CD4-positive, alpha-beta T cell treated with Interleukin-6 for 4 hours (primary cell): Measurements from ENCODE around the gene TRAPPC10.
A peak's percentile ranks its signal among the peaks of the same experiment; 100 is the strongest.

Source experiments
- DNase-seq: peaks from one replicate; pipeline ENCODE4 v3.0.0-alpha.2; 2020; ENCODE audit warnings: mixed read lengths

The TRAPPC10 gene

DNA sequence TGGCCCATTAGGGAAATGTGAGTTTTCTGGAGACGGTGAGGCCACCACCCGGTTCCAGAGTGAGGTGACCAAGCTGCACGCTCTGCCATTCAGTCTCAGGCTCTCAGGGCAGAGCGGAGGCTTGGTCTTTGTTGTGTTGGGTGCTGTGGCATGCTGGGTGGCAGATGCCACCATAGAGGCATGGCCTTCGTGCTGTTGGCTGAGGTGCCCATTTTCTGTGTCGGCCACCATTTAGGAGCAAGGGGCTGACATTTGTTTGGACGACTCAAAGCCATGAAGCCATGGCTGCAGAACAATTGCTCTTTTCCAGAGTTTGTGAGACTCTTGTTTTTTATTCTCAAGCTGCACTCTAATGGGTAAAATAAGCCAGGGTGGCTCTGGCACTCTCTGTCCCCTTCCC is 58.3 kb downstream of the TRAPPC10 start:
- DNase-seq: no peak

DNA sequence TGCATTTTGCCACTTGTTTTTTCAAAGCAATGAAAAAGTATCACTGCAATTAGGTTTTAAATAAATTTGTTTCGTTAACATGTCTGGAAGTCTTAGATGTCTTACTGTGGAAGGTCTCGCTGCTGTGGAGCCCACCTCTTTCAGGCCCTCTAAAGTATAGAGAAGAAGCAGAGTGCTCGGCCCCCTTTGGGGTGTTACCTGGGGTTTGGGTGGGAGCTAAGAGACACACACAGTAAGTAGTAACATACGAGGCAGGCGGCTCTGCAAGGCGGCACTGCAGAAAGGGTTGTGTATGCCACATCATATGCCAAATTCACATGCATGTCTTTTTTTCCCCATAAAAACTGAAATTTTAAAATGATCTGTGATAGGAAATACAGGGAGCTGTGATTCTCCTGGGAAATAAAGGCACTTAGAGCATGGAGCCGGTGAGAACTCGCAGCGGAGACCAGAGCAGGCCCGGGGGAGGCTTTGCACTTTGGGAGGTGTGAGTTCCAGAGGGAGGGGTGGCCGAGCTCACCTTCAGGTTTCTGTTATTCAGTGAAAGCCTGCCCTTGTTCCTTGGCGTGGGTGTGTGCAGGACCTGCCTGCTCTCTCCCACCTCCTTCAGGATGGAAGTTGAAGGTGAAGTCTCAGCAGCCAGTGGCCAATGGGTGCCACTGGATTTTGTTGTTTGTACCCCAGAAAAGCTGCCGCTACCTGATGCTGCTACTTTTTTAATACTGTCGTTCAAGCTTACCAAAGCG is 59.4 kb downstream of the TRAPPC10 start:
- DNase-seq: no peak

DNA sequence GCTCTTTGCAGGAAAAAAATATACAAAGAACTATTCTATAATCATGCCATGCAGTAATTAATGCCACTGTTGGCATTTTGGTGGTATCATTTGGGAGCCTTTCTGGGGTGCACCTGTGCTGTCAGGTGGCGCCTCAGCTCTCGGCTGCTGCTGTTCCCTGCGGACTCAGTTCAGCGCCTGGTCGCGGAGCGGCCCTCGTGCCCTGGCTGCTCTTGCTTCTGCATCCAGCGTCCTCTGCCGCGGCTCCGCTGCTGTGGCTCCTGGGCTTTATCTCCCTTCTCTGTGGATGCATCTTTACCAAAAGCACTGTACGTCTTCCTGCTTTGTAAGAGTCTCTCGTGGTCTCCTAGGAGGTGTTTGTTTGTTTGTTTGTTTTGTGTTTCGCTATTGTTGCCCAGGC is 60.0 kb downstream of the TRAPPC10 start:
- no peak for DNase-seq

DNA sequence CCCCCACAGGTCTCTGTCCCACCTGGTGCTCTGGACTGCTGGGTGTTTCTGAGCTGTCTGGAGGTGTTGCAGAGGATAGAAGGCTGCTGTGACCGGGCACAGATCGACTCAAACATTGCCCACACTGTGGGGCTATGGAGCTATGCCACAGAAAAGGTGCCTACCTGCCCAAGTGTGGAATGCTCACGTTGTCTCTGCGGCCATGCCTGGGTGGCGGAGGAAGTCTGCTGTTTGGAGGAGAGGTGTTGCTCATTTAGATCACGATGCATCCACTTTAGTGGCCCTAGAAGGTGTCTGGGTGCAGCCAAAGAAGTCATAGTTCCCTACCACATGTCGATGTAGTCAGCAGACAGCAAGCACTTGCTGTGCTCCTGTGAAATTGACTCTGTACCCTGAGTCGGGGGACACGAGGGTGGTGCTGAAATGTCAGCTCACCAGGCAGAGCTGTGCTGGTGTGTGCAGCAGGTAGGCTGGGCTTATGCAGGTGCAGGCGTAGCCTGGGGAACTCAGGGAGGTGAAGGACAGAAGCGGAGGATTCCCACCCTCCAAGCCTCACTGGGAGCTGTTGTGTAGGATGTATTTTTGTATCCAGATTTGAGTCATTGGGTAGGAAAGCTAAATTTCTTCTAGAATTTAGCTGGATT is 62.3 kb downstream of the TRAPPC10 start:
- DNase-seq: no peak

DNA sequence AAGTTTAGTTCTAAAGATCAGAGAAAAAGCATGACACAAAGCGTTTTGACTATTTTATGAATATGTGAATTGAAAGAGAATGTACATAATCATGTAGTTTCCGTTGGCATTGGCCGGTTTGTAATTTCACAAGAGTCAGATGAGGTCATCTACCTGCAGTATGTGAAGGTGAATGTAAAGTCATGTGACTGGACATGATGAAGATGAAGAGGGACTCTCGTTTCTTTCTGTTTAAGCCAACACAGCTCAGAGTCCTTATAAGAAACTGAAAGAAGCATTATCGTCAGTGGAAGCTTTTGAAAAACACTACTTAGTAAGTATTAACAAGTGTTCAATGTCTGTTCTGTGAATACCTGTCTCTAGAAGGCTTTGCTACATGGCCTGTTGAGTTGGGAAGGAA is 64.2 kb downstream of the TRAPPC10 start:
- no peak for DNase-seq

DNA sequence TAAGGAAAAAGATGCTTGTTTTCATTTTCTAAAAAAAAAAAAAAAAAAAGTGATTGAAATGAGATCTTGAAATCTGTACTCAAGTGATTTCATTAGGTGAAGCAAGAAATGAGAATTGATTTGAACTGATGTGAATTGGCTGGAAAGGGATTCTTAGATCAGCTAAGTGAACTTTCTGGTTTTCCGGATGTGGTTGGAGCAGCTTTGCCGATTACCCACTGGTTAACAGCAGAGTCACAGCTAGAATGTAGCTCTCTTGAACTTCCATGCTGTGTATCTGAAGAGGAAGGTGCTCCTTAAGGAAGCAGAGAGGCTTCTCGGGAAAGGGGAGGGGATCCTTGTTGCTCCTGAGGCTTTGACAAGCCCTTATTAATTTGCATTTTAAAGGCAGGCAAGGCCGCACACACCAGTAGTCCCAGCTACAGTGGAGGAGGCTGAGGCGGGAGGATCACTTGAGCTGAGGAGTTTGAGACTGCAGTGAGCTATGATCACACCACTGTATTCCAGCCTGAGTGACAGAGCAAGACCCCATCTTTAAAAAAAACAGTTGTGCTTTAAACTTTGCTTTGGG is 66.4 kb downstream of the TRAPPC10 start:
- no peak for DNase-seq

DNA sequence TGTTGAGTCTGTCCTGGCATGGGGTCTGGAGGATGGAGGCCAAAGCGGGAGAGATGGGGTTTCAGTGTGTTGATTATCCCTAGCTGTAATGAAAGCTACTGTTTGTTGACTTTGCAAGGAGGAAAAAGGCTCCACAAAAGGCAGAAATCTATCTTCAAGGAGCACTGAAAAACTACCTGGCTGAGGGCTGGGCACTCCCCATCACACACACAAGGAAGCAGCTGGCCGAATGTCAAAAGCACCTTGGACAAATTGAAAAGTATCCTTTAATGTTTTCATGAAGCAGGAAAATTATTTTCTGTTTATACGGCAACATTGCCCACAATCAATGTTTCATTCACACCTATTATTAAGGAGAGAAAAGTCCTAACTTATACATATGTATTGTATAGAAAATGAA is 67.3 kb downstream of the TRAPPC10 start:
- no peak for DNase-seq

DNA sequence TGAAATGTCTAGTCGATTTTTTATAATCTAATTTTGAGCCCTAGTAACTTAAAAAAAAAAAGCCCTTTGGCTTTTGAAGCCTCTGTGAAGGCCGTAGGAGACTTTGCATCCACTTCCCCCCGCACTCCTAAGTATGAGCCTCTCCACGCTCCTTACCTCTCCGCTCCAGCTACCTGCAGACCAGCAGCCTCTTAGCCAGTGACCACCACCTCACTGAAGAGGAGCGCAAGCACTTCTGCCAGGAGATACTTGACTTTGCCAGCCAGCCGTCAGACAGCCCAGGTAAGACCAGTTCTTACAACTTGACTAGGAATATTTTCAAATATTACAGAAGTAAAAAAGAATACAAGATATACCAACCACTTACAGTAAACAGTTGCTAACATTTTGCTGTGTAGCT is 67.7 kb downstream of the TRAPPC10 start:
- no peak for DNase-seq

DNA sequence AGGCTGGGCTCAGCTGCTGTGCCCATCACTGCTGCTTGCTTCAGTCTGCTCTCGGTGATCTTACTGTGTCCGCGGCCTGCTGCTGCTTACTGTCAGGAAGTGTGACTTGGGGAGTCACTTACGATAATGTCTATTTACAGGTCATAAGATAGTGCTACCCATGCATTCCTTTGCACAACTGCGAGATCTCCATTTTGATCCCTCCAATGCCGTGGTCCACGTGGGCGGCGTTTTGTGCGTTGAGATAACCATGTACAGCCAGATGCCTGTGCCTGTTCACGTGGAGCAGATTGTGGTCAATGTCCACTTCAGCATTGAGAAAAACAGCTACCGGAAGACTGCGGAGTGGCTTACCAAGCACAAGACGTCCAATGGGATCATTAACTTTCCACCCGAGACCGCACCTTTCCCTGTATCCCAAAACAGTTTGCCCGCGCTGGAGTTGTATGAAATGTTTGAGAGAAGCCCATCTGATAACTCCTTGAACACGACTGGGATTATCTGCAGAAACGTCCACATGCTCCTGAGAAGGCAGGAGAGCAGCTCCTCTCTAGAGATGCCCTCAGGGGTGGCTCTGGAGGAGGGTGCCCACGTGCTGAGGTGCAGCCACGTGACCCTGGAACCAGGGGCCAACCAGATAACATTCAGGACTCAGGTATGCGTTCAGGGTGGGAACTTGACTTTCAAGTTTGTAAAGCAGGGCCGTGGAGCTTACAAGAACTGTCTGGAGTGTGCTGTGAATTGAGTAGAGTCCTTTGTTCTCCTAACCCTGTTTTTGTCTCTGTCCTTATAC is 70.7 kb downstream of the TRAPPC10 start:
- peak; percentile 31 for DNase-seq

DNA sequence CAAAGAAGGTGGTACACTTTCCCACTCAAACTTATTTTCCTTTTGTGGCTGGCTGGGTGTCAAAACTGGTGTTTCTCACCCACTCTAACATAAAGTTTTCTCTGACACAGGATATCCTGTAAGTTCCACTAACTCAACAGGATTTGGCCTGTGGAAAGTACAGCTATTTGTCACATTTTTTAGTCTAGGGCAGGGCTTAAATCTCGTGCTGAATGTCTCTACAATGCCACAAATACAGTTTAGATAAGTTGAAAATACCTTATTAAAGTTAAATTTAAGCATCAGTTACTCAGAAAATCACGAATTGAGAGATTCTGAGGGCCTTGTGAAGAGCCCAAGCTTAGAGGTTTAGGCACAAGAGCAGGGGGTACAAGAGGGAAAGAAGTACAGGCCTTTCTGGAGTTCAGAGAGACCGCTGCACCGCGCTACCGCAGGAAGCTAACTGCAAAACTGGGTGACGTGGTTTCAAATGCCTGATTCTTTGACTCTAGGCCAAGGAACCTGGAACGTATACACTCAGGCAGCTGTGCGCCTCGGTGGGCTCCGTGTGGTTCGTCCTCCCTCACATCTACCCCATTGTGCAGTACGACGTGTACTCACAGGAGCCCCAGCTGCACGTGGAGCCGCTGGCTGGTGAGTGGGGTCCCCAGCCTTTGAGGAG is 71.7 kb downstream of the TRAPPC10 start:
- DNase-seq: peak; percentile 77

DNA sequence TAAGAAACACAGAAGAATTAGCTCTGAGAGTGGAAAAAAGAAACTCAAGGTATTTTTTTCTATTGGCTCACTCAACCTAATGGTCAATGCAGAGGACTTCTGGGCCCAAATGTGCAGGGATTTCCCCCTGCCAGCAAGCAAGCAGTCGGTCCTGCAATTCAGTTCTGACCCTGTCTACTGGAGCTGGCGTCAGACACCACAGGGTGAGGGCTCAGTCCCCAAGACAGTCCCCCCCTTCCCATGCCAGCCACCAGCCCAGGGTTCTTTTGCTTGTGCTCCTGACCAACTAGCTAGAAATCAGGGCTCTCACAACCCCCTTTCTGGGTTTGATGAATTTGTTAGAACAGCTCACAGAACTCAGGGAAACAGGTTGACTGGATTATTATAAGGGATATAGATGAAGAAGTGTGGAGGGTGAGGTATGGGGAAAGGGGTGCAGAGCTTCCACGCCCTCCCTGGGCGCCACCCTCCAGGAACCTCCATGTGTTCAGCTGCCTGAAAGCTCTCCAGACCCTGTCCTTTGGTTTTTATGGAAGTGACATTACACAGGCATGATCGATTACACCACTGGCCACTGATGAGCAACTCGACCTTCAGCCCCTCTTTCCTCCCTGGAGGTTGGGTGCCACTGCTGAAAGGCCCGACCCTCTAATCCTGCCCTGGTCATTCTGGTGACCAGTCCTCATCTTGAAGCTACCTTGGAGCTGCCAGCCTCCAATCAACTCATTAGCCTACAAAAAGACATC is 72.6 kb downstream of the TRAPPC10 start:
- no peak for DNase-seq

DNA sequence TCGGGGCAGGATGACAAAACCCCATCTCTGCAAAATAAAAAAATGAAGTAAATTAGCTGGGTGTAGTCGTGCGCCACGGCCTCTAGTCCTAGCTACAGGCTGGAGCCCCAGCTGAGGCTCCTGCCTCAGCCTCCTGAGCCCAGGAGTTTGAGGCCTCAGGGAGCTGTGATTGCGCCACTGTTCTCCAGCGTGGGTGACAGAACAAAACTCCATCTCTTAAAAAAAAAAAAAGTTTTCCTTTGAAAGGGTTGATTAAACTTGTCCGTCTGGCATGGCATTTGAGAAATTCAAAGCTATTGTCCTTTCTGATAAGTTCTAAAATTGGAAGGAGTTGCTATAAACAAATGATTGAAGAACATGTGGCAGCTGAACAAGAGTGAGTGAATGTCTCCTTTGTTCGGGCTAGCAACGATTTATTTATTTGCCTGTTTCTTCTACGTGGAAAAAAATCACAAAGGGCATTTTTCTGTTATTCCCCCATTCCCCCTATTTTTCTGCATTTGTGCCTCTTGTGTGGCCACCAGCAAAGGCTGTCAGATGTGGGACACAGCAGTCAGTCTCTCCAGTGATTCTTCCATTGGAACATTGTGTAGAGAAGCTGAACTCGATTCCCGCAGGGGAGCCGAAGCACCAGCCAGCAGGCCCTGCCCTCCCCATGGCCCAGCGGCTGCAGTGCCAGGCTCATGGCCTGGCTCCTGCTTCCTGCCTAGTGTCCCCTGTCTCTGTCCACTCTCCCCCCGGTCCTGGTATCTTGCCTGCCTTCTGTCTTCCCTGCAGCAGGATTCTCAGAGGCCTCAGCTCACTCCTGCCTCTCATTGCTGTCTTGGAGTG is 73.6 kb downstream of the TRAPPC10 start:
- DNase-seq: peak; percentile 33

DNA sequence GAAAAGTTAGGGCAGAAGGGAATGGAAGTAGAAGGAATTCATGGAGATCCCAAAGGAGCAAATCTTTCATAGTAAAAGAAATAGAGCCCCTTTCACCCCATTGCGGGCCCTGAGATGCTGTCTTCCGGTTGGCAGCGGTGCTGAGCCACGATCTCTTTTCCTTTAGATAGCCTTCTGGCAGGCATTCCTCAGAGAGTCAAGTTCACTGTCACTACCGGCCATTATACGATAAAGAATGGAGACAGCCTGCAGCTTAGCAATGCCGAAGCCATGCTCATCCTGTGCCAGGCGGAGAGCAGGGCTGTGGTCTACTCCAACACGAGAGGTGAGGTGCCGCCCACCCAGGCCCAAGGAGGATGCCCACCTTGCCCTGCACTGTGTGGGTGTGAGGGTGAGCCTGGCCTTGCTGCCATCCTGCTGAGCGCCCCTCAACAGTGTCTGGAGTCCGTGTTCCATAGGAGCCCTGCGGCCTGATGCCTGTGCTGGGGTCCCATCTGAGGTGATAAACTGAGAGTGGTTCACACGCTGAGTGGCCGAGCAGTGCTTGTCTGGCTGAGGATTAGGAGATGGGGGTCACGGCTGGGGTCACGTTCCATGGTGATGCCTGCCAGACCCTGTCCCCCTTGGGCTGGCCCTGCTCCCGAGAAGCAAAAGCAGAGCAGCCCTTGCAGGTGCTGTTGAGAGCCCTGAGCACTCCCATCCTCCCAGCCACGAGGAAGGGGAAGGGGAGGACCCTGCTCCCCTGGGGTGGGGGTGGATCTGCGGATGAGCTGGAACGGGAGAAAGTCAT is 74.7 kb downstream of the TRAPPC10 start:
- no peak for DNase-seq

DNA sequence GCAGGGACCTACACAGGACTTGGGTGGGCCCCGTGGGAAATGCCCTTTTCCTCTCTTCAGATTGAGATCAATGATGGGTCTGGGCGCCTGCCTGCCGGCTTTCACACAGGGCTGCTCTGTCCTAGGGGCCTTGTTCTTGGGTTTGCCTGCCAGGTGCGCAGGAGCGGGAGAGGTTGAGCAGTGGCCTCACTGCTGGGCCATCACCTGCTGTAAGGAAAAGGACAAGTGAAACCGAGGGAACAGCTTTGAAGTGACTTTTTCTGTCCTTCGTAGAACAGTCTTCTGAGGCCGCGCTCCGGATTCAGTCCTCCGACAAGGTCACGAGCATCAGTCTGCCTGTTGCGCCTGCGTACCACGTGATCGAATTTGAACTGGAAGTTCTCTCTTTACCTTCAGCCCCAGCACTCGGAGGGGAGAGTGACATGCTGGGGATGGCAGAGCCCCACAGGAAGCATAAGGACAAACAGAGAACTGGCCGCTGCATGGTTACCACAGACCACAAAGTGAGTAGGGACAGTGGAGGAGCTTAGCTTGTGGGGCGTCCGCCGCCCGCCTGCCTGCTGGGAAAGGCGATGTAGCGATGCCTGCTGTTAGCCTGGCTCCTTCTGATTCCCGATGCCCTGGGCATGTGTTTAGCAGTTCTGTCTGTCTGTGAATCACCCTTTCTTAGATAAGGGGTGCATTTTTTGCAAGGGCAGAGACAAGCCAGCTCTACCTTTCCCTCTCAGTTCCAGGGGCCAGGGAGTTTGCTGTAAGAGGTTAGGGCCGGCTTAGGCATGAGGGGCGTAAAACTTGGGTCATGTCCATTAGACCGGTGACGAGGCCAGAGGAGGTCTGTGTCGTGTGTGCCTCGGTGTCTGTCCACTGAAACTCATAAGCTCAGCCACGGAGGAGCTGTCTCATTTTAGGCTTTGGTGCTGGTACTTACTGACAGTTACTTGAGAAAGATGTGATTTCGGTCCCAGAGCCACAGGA is 75.6 kb downstream of the TRAPPC10 start:
- DNase-seq: no peak

DNA sequence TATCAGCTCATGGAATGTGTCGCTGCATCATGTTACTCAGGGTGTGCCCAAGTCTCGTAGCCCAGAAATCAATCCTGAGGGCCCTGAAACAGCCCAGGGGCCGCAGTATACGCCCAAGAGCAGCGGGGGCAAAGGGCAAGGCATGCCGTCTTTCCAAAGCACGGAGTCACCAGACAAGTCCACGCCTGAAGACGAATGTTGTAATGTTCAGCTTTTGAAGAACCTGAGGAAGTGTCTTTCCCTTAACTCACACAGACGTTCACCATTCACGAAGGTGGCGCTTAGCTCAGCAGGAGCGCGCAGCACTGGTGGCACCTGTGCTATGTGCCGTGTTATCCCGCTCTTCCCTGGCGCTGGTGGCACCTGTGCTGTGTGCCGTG is 76.3 kb downstream of the TRAPPC10 start:
- no peak for DNase-seq

DNA sequence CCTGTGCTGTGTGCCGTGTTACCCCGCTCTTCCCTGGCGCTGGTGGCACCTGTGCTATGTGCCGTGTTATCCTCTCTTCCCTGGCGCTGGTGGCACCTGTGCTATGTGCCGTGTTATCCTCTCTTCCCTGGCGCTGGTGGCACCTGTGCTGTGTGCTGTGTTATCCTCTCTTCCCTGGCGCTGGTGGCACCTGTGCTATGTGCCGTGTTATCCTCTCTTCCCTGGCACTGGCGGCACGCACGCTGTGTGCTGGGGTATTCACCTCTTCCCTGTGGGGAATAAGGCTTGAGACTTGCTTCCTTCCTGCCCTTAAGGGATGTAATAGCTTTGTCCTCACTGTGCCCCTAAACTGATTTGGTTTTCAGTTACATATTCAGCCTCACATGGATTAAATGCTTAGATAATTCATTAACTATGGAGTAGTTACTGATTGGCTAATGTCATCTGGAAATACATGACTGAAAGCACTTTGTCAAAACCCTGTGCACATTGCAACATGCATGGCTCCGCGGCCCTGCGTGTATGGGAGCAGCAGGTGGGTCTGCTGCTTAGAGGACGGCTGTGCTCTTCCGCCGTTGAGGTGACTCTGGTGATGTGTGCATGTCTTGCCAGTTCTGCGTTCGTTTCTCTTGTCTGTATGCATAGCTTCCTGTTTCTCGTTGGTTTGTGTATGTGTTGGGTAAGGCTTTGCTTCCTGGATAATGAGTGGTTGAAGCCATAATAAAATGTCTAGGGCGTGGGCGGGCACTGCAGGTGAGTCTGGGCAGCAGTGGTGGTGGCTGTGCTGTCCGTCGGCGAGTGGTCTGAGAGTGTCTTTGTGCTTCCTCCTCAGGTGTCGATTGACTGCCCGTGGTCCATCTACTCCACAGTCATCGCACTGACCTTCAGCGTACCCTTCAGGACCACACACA is 77.1 kb downstream of the TRAPPC10 start:
- peak; percentile 73 for DNase-seq

DNA sequence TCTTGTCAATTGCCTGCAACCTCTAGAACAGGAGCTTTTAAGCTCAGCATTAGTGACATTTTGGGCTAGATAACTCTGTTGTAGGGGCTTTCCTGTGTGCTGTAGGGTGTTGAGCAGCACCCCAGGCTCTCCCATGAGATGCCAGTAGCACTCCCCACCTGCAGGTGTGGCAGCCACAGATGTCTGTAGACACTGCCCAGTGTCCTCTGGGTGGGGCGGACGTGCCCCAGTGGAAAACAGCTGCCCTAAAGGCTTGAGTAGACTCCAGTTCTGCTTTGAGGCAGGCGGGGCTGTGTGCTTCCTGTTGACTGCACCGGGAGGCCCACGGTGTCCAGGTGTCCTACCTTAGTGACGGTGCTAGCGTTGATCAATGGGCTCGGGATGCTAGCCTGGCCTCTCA is 78.2 kb downstream of the TRAPPC10 start:
- DNase-seq: peak; percentile 41

DNA sequence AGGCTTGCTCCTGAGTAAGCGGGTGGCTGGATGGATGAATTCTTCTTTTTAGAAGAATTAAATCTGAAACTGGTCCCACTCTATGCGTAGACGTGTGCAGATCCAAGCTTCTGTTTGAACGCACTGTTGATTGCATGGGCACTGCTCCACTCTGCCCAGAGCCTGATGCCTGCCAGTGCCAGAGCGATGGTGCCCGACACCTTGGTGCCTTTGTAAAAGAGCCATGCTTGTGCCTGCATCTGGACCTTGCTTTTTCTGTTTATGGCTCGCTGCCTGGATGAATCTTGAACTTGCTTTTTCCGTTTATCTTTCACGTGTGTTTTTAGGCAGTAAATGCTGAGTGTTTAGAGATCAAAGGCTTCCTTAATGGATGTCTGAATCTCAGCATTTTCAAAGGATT is 80.1 kb downstream of the TRAPPC10 start:
- no peak for DNase-seq
